ENCODE data around the gene DAGLA. TPM values are rescaled to one million over a fixed set of nuclear protein-coding genes. Genes with fewer than 3 reads are reported as not detected.

The DAGLA gene
- total RNA-seq, 1 donor from 2014 or later = 4.6 TPM

DNA sequence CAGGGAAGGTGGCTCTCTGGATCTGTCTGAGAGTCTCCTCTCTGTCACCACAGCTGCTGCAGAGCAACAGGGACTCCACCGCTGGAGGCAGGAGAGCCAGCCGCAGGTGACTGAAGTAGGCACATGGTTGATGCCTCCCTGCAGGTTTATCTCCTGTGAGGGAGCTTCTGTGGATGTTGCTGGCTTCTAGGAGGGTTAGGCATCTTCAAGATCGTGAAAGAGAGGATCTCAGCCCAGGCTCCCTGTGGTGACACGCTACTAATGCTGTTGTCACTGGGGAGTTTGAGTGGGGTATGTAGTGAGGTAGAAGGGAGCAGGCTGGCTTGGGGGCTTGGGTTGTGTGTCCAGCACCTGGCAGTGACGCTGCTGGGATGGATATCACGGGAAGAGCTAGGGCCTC lies 34.1 kb downstream of the DAGLA start:
- Histone ChIP-seq H3K36me3 (ENCODE audit: control insufficient read depth, insufficient read depth, low read length) (no peaks in the 10 kb centered on the region), H3K27me3 (ENCODE audit: control insufficient read depth, insufficient read depth, low read length) (peaks cover 2% of the 10 kb centered on the region), H3K4me3 (ENCODE audit: low read depth, low read length) (no peak overlapping the region)
- TF ChIP-seq, protein P1, sequence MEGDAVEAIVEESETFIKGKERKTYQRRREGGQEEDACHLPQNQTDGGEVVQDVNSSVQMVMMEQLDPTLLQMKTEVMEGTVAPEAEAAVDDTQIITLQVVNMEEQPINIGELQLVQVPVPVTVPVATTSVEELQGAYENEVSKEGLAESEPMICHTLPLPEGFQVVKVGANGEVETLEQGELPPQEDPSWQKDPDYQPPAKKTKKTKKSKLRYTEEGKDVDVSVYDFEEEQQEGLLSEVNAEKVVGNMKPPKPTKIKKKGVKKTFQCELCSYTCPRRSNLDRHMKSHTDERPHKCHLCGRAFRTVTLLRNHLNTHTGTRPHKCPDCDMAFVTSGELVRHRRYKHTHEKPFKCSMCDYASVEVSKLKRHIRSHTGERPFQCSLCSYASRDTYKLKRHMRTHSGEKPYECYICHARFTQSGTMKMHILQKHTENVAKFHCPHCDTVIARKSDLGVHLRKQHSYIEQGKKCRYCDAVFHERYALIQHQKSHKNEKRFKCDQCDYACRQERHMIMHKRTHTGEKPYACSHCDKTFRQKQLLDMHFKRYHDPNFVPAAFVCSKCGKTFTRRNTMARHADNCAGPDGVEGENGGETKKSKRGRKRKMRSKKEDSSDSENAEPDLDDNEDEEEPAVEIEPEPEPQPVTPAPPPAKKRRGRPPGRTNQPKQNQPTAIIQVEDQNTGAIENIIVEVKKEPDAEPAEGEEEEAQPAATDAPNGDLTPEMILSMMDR (IDR thresholded peaks at IDR 0.05; ENCODE audit: insufficient read depth, low read length, poor library complexity, severe bottlenecking) = no peak
- no peak for DNase-seq (ENCODE audit: low read depth)

DNA sequence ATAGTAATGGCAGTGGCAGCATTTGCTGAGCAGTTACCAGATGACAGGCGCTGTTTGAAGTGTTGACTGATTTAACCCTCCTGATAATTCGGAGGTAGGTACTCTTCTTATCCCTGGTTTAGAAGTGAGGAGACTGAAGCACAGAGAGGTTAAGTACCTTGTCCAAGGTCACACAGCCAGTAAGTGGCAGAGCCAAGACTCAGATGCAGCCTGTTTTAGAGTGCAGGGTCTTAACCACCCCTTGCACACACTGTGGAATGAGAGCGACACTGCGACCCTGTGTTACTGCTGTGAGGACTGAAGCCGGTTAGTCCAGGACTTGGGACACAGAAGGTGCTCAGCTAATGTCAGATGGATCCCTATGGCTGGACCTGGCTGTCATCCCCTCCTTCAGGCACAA lies 34.7 kb downstream of the DAGLA start:
- TF ChIP-seq, protein P1 (IDR thresholded peaks at IDR 0.05; ENCODE audit: insufficient read depth, low read length, poor library complexity, severe bottlenecking) = no peak
- DNase-seq (ENCODE audit: low read depth) = no peak
- Histone ChIP-seq H3K36me3 (ENCODE audit: control insufficient read depth, insufficient read depth, low read length) (no peaks in the 10 kb centered on the region), H3K4me3 (ENCODE audit: low read depth, low read length) (no peak overlapping the region), H3K27me3 (ENCODE audit: control insufficient read depth, insufficient read depth, low read length) (peaks cover 2% of the 10 kb centered on the region)

DNA sequence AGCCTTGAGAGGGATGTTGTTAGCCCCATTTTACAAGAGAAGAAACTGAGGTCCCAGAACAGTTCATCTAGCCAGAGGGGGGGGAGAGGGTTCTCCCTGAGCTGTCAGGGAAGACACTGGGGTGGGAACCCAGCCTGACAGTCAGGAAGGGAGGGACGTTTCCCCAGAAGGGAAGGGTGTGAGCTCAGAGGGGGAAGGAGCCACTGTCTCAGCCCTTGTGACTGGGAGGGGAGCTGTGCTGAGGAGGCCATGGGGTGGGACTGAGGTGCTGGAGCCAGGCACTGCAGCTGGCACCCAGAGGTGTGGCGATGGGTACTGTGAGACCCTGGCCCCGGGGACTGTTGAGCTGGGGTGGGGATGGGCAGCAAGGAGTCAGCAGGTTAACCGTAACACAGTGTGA lies 35.7 kb downstream of the DAGLA start:
- Histone ChIP-seq H3K4me3 (ENCODE audit: low read depth, low read length) (no peak overlapping the region), H3K27me3 (ENCODE audit: control insufficient read depth, insufficient read depth, low read length) (peaks cover 2% of the 10 kb centered on the region), H3K36me3 (ENCODE audit: control insufficient read depth, insufficient read depth, low read length) (no peaks in the 10 kb centered on the region)
- DNase-seq (ENCODE audit: low read depth) = no peak
- TF ChIP-seq, protein P1 (IDR thresholded peaks at IDR 0.05; ENCODE audit: insufficient read depth, low read length, poor library complexity, severe bottlenecking) = no peak

DNA sequence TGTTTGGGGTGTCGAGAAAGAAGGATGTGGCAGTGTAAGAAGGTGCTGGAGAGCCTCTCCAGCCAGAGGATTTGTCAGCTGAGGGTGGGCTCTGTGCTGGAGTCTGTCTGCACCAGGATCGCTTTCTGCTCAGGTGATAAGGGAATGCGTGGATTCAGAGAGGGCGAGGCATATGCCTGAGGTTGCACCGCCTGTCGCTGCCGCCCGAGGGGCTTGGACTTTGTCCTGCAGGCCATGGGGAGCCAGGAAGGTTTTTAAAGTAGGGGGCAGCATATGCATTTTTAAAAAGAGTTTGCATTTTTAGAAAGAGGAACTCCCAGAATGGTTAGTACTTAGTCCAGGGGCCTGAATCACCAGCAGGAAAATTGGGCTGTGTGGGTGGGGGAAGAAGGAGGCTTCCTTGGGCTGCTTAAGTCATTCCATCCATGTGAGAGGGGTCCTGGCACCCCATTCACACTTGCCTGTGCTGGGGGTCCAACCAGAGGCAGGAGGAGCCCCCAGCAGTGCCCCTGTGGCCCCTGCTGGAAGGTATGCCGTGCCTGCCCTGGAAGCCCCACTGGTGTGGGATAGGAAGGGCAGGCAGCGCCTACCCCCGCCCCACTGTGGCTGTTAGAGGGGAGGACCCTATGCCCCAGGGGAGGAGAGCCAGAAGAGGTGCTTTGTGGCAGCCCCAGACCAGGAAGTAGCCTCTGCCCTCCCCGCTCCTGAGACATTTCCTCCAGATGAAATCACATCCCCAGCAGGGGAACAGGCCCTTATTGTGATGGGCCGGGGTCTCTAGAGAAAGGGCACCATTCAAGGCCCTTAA lies 36.5 kb downstream of the DAGLA start:
- TF ChIP-seq, protein P1 (IDR thresholded peaks at IDR 0.05; ENCODE audit: insufficient read depth, low read length, poor library complexity, severe bottlenecking) = no peak
- peaks cover 2% of the 10 kb centered on the region for H3K36me3 ChIP-seq (ENCODE audit: control insufficient read depth, insufficient read depth, low read length)
- peaks cover 2% of the 10 kb centered on the region for H3K27me3 ChIP-seq (ENCODE audit: control insufficient read depth, insufficient read depth, low read length)
- no peak overlapping the region for H3K4me3 ChIP-seq (ENCODE audit: low read depth, low read length)
- no peak for DNase-seq (ENCODE audit: low read depth)

DNA sequence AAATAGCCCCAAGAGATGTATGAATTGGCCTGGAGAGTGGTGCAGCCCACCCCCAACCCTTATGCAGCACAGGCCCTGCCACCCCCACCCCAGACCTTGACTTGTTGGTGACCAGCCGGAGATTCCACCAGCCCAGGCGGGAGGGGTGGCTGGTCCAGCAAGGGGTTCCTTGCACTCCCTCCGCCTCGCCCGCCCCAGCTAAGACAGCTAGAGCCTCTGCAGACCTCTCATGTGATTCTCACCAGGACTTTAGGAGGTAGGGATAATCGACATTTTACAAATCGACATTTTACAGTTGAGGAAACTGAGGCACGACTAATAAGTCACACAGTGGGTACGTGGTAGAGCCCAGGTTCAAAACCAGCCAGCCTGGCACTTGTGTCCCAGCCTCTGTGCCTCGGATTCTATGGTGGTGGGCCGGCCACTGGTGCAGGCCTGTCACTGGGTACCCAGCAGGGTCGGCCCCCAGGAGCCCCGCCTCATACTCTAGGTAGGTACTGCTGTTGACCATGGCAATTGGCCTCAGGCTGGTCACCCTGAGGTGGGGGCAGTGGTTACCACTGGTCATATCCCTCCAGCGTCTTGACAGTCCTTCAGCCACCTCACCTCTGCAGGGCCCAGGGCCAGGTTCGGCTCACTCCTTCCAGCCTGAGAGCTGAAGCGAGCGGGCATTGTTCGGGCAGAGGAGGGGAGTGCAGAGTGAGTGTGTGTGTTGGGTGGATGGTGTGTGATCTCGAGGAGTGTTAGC lies 37.3 kb downstream of the DAGLA start:
- Histone ChIP-seq H3K36me3 (ENCODE audit: control insufficient read depth, insufficient read depth, low read length) (peaks cover 2% of the 10 kb centered on the region), H3K27me3 (ENCODE audit: control insufficient read depth, insufficient read depth, low read length) (peaks cover 2% of the 10 kb centered on the region), H3K4me3 (ENCODE audit: low read depth, low read length) (no peak overlapping the region)
- TF ChIP-seq, protein P1 (IDR thresholded peaks at IDR 0.05; ENCODE audit: insufficient read depth, low read length, poor library complexity, severe bottlenecking) = no peak
- DNase-seq (ENCODE audit: low read depth) = no peak

Data from kidney epithelial cell (primary cell).